ENCODE results near the gene OBI1.
A peak's percentile ranks its signal among the peaks of the same experiment; 100 is the strongest.

The OBI1 gene

DNA sequence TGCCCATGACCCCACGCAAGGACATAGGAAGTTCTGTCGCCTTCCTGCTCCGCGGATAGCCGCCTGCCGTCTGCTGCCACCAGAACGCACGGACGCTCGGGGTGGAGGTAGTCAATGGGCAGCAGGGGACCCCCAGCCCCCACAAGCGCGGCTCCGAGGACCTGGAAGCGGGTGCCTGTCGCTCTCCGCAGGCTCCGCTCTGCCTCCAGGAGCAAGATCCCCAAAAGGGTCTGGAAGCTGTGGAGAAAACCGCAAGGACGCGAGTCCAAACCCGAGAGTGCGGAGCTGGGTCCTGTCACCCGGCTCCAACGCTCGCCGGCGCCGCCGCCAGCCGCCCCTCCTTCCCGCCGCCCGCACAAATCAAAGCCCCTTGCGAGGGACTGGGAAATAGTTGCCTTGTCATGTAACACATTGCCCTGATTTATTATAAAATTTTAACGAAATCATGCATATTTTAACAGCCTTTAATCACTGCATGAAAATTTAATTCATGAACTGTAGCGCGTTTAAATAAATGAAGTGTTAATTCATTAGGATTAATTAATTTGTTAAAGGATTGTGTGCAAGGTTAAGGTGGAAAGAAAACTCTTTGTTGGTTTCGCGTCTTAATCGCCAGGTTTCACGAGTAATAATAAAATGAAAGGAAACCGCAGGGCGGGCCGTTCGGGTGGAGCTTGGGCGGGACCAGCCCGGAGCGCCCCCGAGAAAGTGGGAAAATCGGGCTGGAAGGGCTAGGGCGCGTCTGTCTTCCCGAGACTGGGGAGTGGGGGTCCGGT lies 50.1 kb downstream of the OBI1 start:
- Histone ChIP-seq H3K4me3 (ENCODE audit: low read length) (peak overlapping the region; percentile 44), H3K9ac (ENCODE audit: low read length) (no peak overlapping the region), H3K4me1 (ENCODE audit: control insufficient read depth, low read depth, low read length) (peaks cover 31% of the 10 kb centered on the region), H3K27me3 (ENCODE audit: control insufficient read depth, insufficient read depth, low read length) (peaks cover 89% of the 10 kb centered on the region), H3K27ac (ENCODE audit: low read length) (no peak overlapping the region), H3K9me3 (ENCODE audit: control insufficient read depth, low read depth, low read length) (no peaks in the 10 kb centered on the region), H3K36me3 (ENCODE audit: control insufficient read depth, low read depth, low read length) (no peaks in the 10 kb centered on the region)

DNA sequence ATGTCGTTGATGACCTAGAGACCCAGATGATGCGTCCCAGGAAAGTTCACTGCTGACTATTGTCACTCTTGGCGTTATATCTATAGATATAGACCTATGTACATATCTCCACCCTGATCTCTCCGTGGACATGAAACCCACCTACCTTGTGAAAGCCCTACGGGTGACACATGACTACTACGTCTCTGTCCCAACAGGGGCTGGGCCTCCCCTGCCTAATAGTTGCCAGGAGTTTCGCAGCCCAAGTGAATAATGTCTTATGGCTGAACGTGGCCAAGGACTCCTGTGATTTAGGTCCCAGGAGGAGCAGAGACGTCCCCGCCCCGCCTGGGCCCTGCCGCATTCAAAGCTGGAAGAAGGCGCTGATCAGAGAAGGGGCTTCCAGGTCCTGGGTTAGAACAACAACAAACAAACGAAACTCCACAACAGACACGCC lies 50.7 kb downstream of the OBI1 start:
- Histone ChIP-seq H3K4me1 (ENCODE audit: control insufficient read depth, low read depth, low read length) (peaks cover 33% of the 10 kb centered on the region), H3K27me3 (ENCODE audit: control insufficient read depth, insufficient read depth, low read length) (peaks cover 95% of the 10 kb centered on the region), H3K36me3 (ENCODE audit: control insufficient read depth, low read depth, low read length) (no peaks in the 10 kb centered on the region), H3K4me3 (ENCODE audit: low read length) (peak overlapping the region; percentile 44), H3K27ac (ENCODE audit: low read length) (no peak overlapping the region), H3K9me3 (ENCODE audit: control insufficient read depth, low read depth, low read length) (no peaks in the 10 kb centered on the region), H3K9ac (ENCODE audit: low read length) (no peak overlapping the region)

DNA sequence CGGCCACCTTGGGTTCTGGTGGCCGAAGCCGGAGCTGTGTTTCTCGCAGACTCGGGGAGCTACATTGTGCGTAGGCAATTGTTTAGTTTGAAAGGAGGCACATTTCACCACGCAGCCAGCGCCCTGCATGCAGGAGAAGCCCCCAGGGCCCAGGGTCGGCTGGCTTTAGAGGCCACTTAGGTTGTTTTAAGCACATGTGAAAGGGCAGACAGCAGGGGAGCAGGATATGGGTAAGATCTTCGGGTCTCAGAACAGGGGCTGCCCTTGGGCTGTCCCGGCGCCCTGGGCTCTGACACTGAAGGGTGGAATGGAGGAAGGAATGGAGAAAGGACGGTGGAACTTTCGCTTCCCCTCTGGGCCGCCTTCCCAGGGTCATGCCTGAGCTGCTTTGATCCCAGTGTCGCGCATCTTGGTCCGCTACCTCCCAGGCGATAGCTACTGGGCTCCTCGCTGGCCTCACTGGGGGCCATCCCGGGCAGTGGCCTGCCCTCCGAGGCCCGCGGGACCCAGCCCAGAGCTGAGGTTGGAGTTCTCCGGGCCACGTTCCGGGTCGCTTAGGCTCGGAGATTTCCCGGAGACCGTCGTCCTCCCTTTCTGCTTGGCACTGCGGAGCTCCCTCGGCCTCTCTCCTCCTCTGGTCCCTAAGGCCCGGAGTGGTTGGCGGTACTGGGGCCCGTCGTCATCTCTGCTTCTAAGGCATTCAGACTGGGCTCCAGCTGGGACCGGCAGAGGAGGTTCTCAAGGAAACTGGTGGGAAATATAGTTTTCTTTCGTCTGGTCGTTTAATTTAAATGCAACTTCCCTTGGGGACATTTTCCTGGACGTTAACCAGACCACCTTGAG lies 51.3 kb downstream of the OBI1 start:
- Histone ChIP-seq H3K9me3 (ENCODE audit: control insufficient read depth, low read depth, low read length) (no peaks in the 10 kb centered on the region), H3K9ac (ENCODE audit: low read length) (no peak overlapping the region), H3K36me3 (ENCODE audit: control insufficient read depth, low read depth, low read length) (no peaks in the 10 kb centered on the region), H3K27ac (ENCODE audit: low read length) (no peak overlapping the region), H3K27me3 (ENCODE audit: control insufficient read depth, insufficient read depth, low read length) (peaks cover 100% of the 10 kb centered on the region), H3K4me1 (ENCODE audit: control insufficient read depth, low read depth, low read length) (peaks cover 33% of the 10 kb centered on the region), H3K4me3 (ENCODE audit: low read length) (peak overlapping the region; percentile 44)

DNA sequence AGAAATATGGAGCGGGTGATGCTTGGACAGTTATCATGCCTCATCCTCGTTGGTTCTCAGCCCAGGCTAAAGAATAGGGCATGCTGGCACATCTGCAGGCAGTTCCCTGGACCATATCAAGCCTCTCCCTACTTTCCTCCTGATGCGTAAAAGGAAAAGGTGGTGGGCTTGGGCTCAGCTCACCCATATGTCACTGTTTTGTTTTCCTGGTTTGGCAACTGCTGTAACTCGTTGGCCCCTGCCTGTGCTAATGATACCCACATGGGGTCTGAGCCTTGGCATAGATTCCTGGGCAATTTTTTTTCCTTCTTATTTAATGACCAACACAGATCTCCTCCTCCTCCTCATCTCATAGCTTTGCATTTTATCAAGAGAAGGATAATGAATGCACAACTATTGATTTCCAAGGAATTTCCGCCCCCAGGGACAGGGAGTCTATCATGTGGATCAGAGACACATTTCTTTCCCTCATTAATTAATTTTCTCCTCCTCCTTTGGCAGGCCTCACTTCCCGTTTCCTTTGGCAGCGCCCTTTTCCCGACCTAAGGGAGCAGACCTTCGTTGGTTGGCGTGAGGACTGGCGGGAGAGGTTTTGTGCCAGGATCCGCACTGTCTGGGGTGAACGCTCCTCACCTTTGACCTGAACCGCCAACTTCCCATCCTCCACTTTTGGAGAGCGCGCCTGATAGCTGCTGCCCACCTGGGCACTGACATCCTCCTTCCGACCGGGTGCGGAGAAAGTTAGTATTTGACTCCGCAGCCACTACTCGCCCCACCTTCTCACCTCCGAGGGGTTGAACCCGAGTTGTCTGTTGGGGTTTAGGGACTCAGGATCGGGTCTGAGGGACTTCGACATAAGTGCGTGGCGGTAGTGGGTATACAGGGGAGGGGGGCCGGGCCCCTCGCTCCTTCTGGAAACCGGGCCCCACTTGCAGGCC lies 52.2 kb downstream of the OBI1 start:
- H3K4me1 ChIP-seq (ENCODE audit: control insufficient read depth, low read depth, low read length) = peaks cover 33% of the 10 kb centered on the region
- H3K27ac ChIP-seq (ENCODE audit: low read length) = no peak overlapping the region
- peak overlapping the region; percentile 44 for H3K4me3 ChIP-seq (ENCODE audit: low read length)
- no peaks in the 10 kb centered on the region for H3K36me3 ChIP-seq (ENCODE audit: control insufficient read depth, low read depth, low read length)
- no peak overlapping the region for H3K9ac ChIP-seq (ENCODE audit: low read length)
- H3K27me3 ChIP-seq (ENCODE audit: control insufficient read depth, insufficient read depth, low read length) = peaks cover 97% of the 10 kb centered on the region
- H3K9me3 ChIP-seq (ENCODE audit: control insufficient read depth, low read depth, low read length) = no peaks in the 10 kb centered on the region

DNA sequence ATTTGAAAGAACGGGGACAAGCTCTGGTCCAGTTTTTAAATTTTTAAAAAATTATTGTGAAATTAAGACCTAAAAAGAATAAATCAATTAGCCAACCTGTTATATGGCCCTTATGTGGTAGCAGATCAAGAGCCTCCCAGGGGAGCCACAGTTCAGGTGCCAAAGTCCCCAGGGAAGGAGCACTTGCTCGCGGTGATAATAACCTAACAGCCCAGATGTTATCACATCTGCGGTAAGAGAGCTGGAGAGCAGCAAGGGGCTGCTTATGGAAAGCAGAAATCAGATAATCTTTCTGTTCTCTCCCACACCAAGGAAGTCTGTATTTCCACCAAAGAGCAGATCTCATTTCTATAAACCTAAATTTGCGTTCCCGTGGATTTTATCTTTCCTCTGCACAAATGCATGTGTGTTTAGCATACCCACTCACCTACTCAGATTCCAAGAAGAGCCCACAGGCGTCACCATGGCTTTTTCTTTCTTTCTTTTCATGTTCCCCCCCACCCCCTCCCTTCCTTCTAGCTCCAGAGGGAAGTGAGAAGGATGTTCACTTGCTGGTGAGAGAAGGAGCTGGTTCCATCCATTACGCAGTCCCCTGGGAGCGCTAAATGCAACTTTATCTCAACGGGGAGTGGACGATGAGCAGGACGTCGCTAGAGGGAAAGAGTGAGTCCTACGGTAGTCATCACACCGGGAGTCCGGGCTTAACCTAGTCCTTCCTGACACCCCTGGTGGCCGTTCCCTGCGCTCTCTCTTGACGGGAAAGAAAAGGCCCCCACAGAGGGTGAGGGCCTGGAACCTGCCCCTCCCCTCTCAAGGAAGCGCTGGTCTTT lies 54.0 kb downstream of the OBI1 start:
- Histone ChIP-seq H3K4me3 (ENCODE audit: low read length) (peak overlapping the region; percentile 15), H3K4me1 (ENCODE audit: control insufficient read depth, low read depth, low read length) (peaks cover 31% of the 10 kb centered on the region), H3K27ac (ENCODE audit: low read length) (no peak overlapping the region), H3K36me3 (ENCODE audit: control insufficient read depth, low read depth, low read length) (no peaks in the 10 kb centered on the region), H3K27me3 (ENCODE audit: control insufficient read depth, insufficient read depth, low read length) (peaks cover 97% of the 10 kb centered on the region), H3K9ac (ENCODE audit: low read length) (no peak overlapping the region), H3K9me3 (ENCODE audit: control insufficient read depth, low read depth, low read length) (no peaks in the 10 kb centered on the region)

DNA sequence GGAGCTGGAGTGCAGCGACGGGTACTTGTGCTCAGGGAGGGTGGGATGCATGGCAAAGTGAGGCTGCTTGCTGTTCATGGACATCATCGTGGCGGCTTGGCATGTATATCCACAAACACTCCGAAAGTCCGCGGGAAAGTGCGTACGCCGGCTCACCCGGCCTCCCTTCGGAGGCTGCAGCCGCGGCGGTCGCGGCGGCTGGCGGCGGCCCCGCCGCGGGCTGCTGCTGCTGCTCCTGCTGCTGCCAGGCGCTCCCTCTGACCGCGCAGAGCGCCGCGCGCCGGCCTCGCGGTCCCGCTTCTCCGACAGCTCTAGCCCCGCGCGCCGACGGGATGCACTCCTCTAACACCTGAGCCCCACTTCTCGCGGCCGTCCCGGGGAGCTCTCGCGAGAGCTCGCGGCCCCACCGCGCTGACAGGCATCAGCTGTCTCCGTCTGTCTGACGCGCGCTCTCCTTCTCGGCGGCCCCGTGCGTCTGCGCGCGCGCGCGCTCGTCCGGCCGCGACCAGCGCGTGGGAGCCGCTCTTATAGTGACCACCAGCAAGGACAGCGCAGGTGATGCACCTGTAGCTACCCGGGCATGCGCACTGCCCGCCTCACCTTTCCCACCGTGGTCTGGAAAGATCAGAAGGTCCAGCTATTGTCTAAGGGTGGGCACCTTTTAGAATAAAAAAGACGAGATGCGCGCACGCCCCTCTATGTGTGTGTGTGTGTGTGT lies 55.6 kb downstream of the OBI1 start, which contains the start of gene POU4F1:
POU4F1 (minus strand) TSS at position 313 of the 718 bp plus-strand sequence; CDS start at position 87, 226 bp downstream.
- no peak within 1 kb of the TSS for H3K27ac ChIP-seq (ENCODE audit: low read length)
- no peaks in the 10 kb centered on the region for H3K9me3 ChIP-seq (ENCODE audit: control insufficient read depth, low read depth, low read length)
- peaks cover 30% of the 10 kb centered on the region for H3K4me1 ChIP-seq (ENCODE audit: control insufficient read depth, low read depth, low read length)
- no peaks in the 10 kb centered on the region for H3K36me3 ChIP-seq (ENCODE audit: control insufficient read depth, low read depth, low read length)
- H3K9ac ChIP-seq (ENCODE audit: low read length) = no peak within 1 kb of the TSS
- peaks cover 97% of the 10 kb centered on the region for H3K27me3 ChIP-seq (ENCODE audit: control insufficient read depth, insufficient read depth, low read length)
- peak within 1 kb of the TSS; percentile 54 for H3K4me3 ChIP-seq (ENCODE audit: low read length)

DNA sequence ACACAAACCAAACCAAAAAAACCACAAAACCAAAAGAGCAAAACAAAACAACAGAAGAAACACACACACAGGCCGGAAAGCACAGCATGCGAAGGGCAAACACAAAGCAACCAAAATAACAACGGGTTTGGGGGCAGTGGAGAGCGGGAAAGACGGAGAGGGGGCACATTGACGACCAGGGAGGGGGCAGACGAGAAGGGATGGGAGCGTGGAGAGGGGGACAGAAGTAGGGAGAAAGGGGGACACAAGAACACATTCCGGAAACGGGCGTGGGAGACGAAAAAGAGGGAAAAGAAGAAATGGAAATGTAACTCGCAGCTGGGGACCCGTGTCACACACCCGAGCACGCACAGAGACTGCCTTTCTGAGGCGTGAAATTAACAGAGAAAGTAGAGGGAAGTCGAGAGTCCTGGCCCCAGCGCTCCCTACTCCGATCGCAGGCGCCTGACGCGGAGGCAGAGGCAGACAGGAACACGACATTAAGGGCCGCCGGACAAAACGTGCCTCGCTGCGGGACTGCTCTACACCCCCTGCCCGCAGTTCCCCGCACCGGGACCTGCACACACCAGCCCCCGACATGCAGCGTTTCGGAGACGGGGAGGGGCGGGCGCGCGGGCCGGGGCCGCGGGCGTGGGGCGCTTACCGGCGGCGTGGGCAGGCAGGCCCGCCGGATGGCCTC lies 56.3 kb downstream of the OBI1 start:
- H3K27me3 ChIP-seq (ENCODE audit: control insufficient read depth, insufficient read depth, low read length) = peaks cover 97% of the 10 kb centered on the region
- no peaks in the 10 kb centered on the region for H3K9me3 ChIP-seq (ENCODE audit: control insufficient read depth, low read depth, low read length)
- H3K36me3 ChIP-seq (ENCODE audit: control insufficient read depth, low read depth, low read length) = no peaks in the 10 kb centered on the region
- peak overlapping the region; percentile 54 for H3K4me3 ChIP-seq (ENCODE audit: low read length)
- H3K4me1 ChIP-seq (ENCODE audit: control insufficient read depth, low read depth, low read length) = peaks cover 24% of the 10 kb centered on the region
- H3K27ac ChIP-seq (ENCODE audit: low read length) = no peak overlapping the region
- H3K9ac ChIP-seq (ENCODE audit: low read length) = no peak overlapping the region

DNA sequence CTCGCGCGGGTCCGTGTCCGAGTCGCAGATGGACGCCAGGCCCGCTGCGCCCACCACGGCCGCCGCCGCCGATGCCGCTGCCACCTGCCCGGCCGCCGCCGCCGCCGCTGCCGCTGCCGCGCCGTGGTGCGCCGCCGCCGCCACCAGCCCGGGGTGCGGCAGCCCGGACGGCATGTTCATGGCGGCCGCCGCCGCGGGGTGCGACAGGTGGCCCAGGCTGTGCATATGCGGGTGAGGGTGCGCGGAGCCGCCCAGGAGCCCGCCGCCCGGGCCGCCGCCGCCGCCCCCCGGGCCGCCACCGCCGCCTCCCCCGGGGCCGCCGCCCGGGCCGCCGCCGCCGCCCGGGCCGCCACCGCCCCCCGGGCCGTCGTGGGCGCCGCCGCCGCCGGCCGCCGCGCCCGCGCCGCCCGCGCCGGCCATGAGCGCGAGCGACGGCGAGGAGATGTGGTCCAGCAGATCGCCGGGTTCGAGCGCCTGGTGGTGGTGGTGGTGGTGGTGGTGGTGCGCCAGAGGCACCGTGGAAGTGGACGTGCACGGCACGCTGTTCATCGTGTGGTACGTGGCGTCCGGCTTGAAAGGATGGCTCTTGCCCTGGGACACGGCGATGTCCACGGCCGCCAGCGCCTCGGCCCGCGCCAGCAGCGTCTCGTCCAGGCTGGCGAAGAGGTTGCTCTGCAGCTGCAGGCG lies 56.9 kb downstream of the OBI1 start:
- peak overlapping the region; percentile 54 for H3K4me3 ChIP-seq (ENCODE audit: low read length)
- H3K36me3 ChIP-seq (ENCODE audit: control insufficient read depth, low read depth, low read length) = no peaks in the 10 kb centered on the region
- H3K4me1 ChIP-seq (ENCODE audit: control insufficient read depth, low read depth, low read length) = peaks cover 27% of the 10 kb centered on the region
- no peaks in the 10 kb centered on the region for H3K9me3 ChIP-seq (ENCODE audit: control insufficient read depth, low read depth, low read length)
- H3K9ac ChIP-seq (ENCODE audit: low read length) = no peak overlapping the region
- peaks cover 97% of the 10 kb centered on the region for H3K27me3 ChIP-seq (ENCODE audit: control insufficient read depth, insufficient read depth, low read length)
- no peak overlapping the region for H3K27ac ChIP-seq (ENCODE audit: low read length)

DNA sequence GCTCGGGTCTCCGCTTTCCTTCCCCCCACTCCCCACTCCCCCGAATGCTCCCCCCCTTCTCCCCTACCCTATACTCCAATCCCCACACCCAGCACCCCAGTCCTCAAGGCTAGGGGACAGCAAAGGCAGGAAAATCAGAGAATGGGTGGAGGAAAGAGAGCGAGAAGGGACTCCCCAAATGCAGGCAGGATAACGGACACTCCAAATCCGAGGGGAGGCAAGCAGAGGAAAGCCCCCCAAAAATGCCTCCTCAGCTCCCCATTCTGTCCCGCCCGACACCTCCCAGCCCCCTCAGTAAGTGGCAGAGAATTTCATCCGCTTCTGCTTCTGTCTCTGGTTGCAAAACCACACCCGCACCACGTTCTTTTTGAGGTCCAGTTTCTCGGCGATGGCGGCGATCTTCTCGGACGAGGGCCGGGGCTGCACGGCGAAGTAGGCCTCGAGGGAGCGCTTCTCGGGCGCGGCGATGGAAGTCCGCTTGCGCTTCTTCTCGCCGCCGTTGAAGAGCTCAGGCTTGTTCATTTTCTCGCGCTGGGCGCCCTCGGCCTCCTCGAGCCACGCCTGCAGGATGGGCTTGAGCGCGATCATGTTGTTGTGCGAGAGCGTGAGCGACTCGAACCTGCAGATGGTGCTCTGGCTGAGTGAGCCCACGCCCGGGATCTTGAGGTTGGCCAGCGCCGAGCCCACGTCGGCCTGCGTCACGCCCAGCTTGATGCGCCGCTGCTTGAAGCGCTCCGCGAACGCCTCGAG lies 57.7 kb downstream of the OBI1 start:
- H3K27me3 ChIP-seq (ENCODE audit: control insufficient read depth, insufficient read depth, low read length) = peaks cover 97% of the 10 kb centered on the region
- H3K27ac ChIP-seq (ENCODE audit: low read length) = no peak overlapping the region
- H3K4me1 ChIP-seq (ENCODE audit: control insufficient read depth, low read depth, low read length) = peaks cover 23% of the 10 kb centered on the region
- no peaks in the 10 kb centered on the region for H3K9me3 ChIP-seq (ENCODE audit: control insufficient read depth, low read depth, low read length)
- H3K9ac ChIP-seq (ENCODE audit: low read length) = no peak overlapping the region
- H3K4me3 ChIP-seq (ENCODE audit: low read length) = peak overlapping the region; percentile 30
- H3K36me3 ChIP-seq (ENCODE audit: control insufficient read depth, low read depth, low read length) = no peaks in the 10 kb centered on the region

All from iPS-18a (cell line).